GF-D8 (cell line): ENCODE results near the gene MADD.
"Not testable (repeated sequence)": the region's sequence is repeated elsewhere in the genome, so short reads cannot be mapped to it uniquely, and the experiment has no call there.

Source experiments
- DNase-seq: peaks from one replicate; lab custom pipeline; 2025; lab: John Stamatoyannopoulos, UW

The MADD gene

GRCh38 chr11:47274495-47275235, 4.7 kb downstream of the MADD start:
- no peak for DNase-seq

- DNase-seq = no peak
Observed at GRCh38 chr11:47276923-47277322, 7.0 kb downstream of the MADD start.

DNA sequence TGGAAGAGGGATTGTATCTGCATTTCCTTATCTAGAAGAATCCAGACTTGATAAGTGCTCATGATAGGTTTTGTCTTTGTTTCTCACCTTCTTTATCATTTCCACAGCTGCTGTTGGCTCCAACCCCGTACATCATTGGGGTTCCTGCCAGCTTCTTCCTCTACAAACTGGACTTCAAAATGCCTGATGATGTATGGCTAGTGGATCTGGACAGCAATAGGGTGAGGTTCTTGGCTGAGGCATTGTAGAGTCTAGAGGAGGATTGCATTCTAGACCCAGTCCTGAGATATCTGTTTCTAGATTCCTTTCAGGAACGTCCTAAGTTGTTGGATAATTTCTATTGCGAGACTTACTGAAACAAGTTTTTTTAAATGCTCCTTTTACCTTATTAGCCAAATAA, 8.1 kb downstream of the MADD start:
- no peak for DNase-seq

DNA sequence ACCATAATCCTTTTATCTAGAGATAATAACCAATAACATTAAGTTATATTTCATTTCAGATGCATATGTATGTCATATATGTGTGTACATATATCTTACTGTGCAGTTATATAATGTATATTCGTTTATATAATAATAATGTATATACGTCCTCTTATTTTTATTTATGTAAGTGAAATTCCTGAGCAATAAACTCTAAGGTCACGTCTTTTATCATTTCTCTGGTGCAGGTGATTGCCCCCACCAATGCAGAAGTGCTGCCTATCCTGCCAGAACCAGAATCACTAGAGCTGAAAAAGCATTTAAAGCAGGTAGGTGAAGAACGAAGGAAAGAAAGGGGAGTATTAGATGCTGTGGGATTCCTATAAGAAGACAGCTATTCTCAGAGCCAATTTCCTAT, 8.8 kb downstream of the MADD start:
- DNase-seq = no peak

- DNase-seq = no peak
Observed at GRCh38 chr11:47280099-47280498, 10.2 kb downstream of the MADD start.

DNA sequence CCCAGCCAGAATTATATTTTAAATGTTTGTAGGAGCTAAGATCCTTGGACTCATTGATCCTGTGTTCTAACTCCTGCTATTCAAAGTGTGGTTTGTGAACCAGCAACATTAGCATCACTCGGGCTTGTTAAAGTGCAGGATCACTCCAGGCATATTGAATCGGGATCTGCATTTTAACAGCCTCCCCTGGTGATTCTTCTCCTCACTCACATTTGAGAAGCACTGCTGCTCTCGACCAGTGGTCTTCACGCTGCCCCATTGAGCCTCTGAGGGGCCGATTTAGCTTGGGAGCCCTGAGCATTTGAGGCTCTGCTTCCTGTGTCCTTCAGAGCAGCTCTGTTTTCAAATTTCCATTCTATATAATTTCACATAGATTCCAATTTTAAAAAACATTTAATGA, 10.9 kb downstream of the MADD start:
- no peak for DNase-seq

- DNase-seq = no peak
Observed at GRCh38 chr11:47282462-47282861, 12.5 kb downstream of the MADD start.

DNA sequence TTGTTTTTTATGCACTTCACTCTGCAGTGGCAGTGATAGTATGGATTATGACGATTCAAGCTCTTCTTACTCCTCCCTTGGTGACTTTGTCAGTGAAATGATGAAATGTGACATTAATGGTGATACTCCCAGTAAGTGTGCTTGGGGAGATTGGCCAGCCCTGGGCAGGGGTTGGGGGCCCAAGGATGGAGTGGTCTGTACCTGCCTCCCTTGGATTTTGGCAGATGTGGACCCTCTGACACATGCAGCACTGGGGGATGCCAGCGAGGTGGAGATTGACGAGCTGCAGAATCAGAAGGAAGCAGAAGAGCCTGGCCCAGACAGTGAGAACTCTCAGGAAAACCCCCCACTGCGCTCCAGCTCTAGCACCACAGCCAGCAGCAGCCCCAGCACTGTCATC, 14.2 kb downstream of the MADD start:
- no peak for DNase-seq

GRCh38 chr11:47285969-47286770, 16.2 kb downstream of the MADD start:
- DNase-seq = no peak

DNA sequence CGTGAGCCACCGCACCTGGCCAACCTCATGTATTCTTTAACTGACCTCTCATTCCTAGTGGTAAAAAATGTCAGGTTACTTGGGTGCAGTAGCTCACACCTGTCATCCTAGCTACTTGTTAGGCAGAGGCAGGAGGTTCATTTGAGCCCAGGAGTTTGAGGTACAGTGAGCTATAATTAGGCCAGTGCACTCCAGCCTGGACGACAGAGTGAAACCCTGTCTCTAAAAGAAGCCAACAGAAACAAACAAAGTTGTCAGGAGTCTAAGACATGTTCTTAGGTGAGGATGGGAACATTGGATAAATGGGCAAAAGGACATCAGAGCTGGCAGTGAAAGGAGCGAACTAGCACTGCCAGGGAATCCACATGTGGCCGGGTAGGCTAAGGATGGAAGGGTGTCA, 18.1 kb downstream of the MADD start:
- DNase-seq = no peak

DNA sequence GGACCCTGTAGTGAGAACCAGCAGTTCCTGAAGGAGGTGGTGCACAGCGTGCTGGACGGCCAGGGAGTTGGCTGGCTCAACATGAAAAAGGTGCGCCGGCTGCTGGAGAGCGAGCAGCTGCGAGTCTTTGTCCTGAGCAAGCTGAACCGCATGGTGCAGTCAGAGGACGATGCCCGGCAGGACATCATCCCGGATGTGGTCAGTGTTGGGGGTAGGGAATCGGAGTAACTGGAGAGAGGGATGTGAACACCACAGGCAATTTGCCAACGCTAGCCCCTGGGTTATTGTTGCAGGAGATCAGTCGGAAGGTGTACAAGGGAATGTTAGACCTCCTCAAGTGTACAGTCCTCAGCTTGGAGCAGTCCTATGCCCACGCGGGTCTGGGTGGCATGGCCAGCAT, 19.9 kb downstream of the MADD start:
- no peak for DNase-seq

DNA sequence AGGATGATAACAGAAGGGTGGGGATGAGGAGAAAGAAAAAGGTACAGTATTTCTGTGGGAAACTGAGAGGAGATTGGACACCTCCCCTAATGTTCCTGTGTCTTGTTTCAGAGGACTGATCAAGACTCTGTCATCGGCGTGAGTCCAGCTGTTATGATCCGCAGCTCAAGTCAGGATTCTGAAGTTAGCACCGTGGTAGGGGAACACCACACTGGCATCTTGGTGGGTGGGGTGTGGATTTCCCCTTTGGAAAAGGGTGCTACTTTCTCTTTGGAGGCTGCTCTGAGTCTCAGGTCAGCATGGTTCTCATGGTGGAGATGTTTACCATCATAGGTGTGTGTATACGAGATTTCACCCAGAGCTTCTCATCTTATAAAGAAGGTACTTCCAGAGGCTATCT, 25.5 kb downstream of the MADD start:
- DNase-seq = no peak

DNA sequence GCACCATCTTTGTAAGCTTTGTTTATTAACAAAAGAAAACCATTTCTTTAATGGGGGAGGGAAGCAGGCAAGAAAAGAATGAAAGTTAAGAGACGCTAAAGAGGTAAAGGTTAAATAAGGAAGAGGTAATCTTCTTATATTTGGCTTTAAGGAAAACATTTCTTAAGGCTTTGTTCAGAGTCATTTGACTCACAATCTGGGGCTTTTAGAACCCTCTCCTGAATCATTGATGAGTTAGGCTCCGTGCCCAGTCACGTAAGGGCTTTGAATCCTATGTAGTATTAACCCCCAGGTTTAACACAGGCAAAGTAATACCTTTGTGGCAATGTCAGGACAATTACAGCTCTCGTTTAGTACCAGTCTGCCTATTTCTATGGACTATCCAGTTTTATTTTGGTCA, 26.1 kb downstream of the MADD start:
- no peak for DNase-seq

- no peak for DNase-seq
Observed at GRCh38 chr11:47299078-47299477, 29.1 kb downstream of the MADD start.

GRCh38 chr11:47302853-47303252, 32.9 kb downstream of the MADD start:
- no peak for DNase-seq

DNA sequence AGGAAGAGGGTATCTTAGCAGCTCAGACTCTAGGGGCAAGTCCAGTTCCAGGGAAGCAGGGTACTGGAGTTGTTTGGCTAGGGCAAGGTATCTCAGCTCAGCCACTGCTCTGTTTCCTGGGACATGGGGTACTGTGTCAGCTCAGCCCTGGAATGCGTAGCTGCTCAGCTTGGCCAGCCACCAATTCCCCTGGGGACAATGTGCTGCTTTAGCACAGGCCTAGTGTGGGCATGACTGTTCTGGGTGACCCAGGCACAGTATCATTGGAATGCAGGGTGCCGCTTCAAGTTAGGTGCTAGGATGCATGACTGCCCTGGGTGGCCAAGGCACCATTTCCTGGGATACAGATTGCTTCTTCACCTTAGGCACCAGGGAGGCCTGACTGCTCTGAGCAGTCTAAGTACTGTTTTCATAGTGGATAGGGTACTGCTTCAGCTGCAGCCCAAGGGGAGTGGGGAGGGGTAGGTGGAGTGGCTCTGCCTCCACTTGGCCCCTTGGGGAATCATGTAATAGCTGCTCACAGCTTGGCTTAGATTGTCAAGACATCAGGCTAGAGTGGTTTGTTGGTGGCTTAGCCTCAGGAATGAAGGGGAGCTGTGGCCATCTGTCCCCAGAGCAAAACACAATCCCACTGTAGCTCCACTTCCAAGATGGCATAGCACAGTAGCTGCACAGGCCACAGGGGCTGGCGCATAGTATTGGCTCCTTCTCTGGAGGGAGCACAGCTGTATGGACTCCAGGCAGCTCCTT, 36.0 kb downstream of the MADD start:
- DNase-seq = no peak

DNA sequence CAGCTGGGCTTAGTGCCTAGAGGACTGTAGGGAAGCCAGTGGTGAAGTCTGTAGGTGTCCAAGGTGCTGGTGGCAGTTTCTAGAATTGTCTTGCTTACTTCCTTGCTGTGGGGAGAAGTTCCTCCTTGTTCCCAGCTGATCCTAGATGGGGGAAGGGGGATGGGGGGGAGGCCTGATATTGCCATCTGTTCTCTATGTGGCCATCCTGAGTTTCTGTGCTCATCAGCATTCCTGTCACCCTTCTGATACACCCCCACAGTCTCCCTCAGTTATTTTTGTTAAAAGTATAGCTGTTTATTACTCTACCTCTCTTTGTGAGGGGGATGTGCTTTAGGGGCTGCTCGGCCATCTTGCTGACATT, 36.5 kb downstream of the MADD start:
- DNase-seq = no peak

DNA sequence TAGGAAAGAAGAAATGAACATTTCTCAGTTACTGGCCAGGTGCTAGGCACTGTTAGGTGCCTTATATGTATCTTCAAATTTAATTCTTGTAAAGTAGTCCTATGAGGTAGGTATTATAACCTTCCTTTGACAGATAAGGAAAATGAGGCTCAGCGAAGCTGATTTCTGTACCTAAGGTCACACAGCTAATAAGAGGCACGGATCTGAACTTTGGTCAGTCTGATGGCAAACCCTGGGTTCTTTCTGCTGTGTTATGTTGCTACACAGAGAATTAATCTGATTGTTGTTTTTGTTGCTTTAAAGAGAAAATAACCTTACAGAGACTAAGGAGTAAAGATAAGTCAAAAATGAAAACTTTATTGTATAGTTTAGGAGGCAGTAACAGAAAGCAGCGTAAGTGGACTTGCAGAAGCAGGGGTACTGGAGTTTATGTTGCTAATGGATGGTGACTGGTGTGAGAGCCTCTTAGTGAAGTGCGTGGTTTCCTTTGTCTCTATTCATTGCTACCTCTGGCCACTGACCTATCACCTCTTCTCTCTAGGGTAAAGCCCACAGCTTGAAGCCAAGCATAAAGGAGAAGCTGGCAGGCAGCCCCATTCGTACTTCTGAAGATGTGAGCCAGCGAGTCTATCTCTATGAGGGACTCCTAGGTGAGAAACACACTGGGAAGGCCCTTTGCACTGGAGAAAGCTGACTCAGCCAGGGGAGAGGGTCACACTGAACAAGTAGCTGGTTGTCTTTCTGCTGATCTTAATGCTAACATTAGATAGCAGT, 38.3 kb downstream of the MADD start:
- DNase-seq = no peak

- DNase-seq = no peak
Observed at GRCh38 chr11:47314992-47315391, 45.1 kb downstream of the MADD start.

DNA sequence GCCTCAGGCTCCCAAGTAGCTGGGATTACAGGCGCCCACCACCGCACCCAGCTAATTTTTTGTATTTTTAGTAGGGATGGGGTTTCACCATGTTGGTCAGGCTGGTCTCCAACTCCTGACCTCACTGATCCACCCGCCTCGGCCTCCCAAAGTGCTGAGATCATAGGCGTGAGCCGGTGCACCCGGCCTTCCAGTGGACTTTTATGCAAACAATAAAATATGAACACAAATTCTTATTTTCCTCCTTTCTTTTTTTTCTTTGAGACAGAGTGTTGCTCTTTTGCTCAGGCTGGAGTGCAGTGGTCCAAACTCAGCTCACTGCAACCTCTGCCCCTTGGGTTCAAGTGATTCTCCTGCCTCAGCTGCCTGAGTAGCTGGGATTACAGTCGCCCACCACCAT, 46.6 kb downstream of the MADD start:
- not testable (repeated sequence) for DNase-seq

DNA sequence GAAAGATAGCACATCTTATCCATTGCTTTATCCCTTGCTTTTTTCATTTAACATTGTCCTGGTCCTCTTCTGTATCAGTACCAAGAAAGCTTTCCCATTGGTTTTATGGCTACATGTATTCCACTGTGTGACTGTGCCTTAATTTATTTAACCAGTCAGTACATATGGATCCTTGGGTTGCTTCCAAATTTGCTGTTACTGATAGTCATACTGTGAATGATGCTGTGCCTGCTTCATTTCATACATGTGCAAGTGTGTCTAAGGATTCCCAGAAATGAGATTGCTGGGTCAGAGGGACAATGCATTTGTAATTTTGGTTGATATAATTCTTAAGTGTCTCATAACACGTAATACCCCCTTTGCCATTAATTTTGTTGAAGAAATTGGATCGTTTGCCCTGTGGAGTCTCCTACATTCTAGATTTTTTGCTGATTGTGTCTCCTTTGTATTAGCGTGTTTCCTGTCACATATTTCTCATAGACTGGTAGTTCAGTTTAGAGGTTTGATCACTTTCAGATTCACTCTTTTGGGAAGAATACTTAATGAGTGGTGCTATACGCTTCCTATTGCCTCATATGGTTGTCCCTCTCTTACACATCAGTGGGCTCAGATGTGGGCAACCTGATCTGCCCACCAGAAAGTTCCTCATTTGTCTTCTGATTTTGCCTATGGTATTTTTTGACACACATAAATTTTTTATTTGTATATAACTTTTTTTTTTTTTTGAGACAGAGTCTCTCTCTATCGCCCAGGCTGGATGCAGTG, 47.3 kb downstream of the MADD start:
- no peak for DNase-seq
